ENCODE results near the gene SUPT5H. TPM values are rescaled to one million over a fixed set of nuclear protein-coding genes. Genes with fewer than 3 reads are reported as not detected.

The SUPT5H gene
- total RNA-seq, 4 donors from 2014 or later: 41.7 to 87.4 (median 59.6) TPM

DNA sequence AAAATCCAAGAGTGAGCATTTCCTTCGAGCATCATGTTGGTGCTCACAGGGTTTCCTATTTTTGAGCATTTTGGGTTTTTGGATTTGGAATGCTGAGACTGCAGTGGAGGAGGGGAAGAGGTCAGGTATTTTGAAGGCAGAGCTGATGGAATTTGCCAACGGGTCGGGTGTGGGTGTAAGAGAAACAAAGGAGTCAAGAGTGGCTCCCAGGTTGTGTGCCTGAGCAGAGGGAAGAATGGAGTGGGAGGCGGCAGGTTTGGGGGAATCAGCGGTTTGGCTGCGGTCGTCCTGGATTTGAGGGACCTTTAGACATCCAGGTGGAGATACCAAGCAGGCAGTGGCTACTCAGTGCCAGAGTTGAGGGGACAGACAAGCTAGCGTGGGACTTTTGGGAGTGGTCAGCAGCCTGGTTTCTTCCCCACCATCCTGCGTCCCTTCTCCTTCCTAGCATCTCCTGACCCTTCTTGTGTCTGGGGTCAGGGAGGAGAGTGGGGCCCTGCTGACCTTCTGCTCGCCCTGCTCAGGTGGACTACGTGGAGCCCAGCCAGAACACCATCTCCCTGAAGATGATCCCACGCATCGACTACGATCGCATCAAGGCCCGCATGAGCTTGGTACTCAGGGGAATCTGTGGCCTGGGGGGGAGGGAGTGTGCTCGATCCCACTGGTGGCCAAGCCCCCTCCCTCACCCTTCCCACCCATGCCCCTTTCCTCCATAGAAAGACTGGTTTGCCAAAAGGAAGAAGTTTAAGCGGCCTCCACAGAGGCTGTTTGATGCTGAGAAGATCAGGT lies 20.8 kb downstream of the SUPT5H start:
- TF ChIP-seq, protein P1, sequence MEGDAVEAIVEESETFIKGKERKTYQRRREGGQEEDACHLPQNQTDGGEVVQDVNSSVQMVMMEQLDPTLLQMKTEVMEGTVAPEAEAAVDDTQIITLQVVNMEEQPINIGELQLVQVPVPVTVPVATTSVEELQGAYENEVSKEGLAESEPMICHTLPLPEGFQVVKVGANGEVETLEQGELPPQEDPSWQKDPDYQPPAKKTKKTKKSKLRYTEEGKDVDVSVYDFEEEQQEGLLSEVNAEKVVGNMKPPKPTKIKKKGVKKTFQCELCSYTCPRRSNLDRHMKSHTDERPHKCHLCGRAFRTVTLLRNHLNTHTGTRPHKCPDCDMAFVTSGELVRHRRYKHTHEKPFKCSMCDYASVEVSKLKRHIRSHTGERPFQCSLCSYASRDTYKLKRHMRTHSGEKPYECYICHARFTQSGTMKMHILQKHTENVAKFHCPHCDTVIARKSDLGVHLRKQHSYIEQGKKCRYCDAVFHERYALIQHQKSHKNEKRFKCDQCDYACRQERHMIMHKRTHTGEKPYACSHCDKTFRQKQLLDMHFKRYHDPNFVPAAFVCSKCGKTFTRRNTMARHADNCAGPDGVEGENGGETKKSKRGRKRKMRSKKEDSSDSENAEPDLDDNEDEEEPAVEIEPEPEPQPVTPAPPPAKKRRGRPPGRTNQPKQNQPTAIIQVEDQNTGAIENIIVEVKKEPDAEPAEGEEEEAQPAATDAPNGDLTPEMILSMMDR (IDR thresholded peaks at IDR 0.05; ENCODE audit: low read depth): no peak

DNA sequence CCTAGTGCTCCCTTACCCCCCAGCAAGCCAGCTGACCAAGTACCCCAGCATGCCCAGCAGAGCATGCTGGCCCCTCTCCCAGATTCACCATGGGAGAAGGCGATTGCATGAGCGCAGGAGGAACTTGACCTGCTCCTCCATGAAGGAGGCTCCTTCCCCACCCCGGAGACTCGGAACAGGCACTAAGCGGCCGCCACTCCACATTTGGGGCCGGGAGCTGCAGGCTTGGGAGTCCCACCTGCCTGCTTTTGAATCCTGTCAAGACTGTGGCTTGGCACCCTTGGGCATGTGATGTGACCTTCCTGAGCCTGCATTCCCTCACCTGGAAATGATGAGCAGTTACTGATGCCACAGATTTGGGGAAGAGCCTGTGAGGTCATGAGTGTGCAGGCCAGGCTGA lies 22.6 kb downstream of the SUPT5H start:
- TF ChIP-seq, protein P1 (IDR thresholded peaks at IDR 0.05; ENCODE audit: low read depth): no peak

DNA sequence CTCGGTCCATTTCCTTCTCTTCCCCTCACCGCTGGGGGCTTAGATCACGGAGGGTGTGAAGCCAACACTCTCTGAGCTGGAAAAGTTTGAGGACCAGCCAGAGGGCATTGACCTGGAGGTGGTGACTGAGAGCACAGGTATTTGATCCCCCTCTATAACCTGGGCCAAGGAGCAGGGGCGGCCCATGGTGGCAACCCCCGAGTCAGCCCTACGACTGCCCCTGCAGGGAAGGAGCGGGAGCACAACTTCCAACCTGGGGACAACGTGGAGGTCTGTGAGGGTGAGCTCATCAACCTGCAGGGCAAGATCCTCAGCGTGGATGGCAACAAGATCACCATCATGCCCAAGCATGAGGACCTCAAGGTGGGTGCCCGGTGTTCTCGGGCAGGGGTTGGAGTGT lies 23.7 kb downstream of the SUPT5H start:
- TF ChIP-seq, protein P1 (IDR thresholded peaks at IDR 0.05; ENCODE audit: low read depth): no peak

DNA sequence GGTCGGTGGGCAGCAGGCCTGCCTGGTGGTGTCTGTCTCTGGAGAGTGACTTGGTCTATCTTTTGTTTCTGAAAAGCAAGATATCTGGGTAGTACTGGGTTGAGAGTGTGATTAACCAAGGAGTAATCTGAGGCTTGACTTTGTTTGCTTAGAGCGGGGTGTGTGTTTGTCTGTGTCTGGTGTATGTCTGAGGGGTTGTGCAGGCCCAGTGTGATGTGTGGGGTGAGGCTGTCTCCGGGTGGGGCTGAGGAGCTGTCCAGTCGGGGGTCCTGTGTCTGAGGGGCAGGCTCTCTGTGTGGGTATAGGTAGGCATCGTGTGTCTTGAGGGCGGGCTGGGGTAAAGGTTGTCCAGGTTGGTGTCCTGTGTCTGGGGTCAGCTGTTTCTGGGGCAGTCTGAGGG lies 24.2 kb downstream of the SUPT5H start:
- TF ChIP-seq, protein P1 (IDR thresholded peaks at IDR 0.05; ENCODE audit: low read depth): no peak

DNA sequence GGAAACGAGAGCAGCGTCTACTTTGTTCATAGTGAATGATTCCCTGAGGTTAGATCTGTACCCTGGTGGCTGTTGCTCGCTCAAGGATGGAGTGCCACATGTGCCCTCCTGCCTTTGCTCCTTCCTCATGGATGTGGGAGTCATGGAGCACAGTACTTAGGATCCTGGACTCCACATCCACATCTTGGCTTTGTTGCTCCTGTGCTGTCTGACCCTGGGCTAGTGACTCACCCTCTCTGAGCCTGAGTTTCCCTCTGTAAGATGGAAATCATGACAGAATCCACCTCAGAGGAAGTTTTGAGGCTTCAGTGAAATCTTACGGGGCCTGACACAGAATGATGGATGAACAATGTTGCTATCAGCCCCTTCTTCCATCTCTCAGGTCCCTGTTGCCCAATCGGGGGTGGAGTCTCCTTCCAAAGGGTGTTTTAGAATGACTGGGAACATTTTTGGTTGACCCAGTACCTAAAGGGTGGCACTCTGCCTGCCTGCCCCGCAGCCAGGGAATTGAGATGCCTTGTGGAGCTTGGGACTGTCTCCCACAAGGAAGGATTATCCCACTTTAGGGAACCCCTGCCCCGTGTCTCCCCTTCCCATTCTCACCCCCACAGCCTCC lies 25.4 kb downstream of the SUPT5H start:
- TF ChIP-seq, protein P1 (IDR thresholded peaks at IDR 0.05; ENCODE audit: low read depth): no peak

DNA sequence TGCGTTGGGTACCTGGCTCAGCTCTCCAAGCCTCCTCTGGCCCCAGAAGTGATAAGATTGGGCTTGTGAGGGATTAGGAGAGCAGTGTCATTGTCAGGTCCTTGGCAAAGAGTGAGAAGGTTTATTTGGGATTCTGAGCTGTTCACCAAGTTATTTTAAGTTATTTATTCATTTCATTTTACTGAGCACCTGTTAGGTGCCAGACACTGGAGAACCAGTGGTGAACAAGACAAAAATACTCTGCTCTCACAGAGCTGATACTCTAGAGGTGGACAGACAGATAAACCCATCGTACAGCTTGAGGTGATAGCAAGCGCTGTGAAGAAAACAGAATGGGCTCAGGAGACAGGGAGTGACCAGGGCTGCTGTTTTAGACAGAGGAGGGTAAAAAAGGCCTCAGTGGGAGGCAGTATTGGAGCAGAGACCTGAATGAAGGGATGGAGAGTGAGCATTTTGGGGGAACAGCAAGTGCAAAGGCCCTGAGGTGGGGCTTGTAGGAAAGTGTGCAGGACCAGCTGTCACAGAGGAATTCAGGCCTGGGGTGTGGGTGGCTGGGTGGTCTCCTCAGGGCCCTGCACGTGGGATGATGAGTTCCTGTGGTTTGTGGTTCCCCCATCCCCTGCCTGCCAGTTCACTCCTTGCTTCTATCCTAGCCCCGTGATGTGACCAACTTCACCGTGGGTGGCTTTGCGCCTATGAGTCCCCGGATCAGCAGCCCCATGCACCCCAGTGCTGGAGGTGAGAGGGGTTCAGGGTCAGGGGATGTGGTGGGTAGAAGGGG lies 26.6 kb downstream of the SUPT5H start:
- TF ChIP-seq, protein P1 (IDR thresholded peaks at IDR 0.05; ENCODE audit: low read depth): no peak
